ENCODE results near the gene SHQ1. TPM values are rescaled to one million over a fixed set of nuclear protein-coding genes. Genes with fewer than 3 reads are reported as not detected.

SHQ1 gene
- total and polyA plus RNA-seq, 11 donors: 7.2 to 26.0 (median 19.9) TPM

DNA sequence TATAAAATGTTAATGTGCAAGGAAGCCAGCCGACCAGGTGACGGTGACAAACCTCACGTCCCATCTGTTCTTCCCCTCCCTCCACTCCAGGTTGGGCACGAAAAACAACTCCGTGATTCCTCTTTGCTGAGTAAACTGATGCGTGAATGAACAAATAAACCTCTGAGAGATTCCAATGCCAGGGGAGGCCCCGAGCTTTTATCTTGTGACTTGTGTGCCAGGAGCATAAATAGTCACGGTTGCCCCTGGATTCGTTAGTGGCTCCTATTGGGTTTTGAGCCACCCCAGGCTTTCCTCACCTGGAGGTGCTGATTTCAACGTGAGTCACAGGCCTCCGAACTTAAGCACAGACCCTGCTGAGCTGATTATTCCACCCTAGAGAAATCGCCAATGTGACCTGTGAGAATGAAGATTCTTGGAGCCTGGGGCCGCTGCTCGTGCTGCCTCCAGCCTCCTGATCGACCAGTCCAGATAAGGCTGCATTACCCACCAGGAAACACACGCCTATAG lies 119.2 kb downstream of the SHQ1 start:
- Histone ChIP-seq H3K27me3 (no peaks in the 10 kb centered on the region), H3K4me3 (no peak overlapping the region), H3K9me3 (peaks cover 0 to 20% (median 11%) of the 10 kb centered on the region in 12 donors), H3K27ac (no peak overlapping the region), H3K36me3 (no peaks in the 10 kb centered on the region), H3K4me1 (no peaks in the 10 kb centered on the region)
- DNase-seq (no peak), ATAC-seq (peak in 1 of 4 donors; percentile 79)
- 43 to 55% (median 51%) methylated on average over 16 of the region's 16 CpGs for whole genome bisulfite sequencing, 4 donors
- no peak for TF ChIP-seq POLR2A (IDR thresholded peaks at IDR 0.05)
- TF ChIP-seq, protein P1, sequence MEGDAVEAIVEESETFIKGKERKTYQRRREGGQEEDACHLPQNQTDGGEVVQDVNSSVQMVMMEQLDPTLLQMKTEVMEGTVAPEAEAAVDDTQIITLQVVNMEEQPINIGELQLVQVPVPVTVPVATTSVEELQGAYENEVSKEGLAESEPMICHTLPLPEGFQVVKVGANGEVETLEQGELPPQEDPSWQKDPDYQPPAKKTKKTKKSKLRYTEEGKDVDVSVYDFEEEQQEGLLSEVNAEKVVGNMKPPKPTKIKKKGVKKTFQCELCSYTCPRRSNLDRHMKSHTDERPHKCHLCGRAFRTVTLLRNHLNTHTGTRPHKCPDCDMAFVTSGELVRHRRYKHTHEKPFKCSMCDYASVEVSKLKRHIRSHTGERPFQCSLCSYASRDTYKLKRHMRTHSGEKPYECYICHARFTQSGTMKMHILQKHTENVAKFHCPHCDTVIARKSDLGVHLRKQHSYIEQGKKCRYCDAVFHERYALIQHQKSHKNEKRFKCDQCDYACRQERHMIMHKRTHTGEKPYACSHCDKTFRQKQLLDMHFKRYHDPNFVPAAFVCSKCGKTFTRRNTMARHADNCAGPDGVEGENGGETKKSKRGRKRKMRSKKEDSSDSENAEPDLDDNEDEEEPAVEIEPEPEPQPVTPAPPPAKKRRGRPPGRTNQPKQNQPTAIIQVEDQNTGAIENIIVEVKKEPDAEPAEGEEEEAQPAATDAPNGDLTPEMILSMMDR (IDR thresholded peaks at IDR 0.05): no peak
- intact Hi-C loops (cut with DNase I): no loop called here

DNA sequence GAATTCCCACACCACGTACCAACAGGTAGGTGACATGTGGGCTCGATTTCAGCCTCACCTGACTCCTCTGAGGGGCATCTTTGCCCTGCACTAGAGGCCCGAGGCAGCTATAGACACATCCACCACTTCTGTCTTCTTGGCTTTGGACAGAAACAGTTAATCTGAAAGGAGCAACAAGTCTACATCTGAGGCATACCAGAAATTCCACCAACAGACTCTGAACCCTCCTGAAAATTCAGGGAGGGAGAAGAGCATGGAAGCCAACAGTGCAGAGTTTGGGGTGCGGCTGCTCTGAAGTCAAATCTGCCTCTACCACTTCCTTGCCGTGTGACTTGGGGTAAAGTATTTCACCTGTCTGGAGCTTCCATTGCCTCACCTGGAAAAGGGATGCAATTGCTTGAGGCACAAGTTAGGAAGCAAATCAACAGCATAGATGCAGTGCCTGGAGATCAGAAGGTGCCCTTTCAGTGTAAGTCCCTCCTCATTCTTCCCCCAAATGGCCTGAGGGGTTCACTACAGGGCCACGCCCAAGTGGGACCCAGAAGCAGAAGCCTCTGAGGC lies 119.8 kb downstream of the SHQ1 start:
- no peaks in the 10 kb centered on the region for H3K4me1 ChIP-seq
- H3K27ac ChIP-seq: no peak overlapping the region
- TF ChIP-seq POLR2A (IDR thresholded peaks at IDR 0.05): no peak
- TF ChIP-seq, protein P1 (IDR thresholded peaks at IDR 0.05): no peak
- no peaks in the 10 kb centered on the region for H3K36me3 ChIP-seq
- intact Hi-C loops (cut with DNase I): no loop called here
- no peak for DNase-seq
- ATAC-seq: no peak
- WGBS, 4 donors: 80 to 88% (median 83%) methylated on average over 6 of the region's 6 CpGs
- H3K9me3 ChIP-seq: peaks cover 0 to 14% (median 8%) of the 10 kb centered on the region in 12 donors
- H3K27me3 ChIP-seq: no peaks in the 10 kb centered on the region
- no peak overlapping the region for H3K4me3 ChIP-seq

DNA sequence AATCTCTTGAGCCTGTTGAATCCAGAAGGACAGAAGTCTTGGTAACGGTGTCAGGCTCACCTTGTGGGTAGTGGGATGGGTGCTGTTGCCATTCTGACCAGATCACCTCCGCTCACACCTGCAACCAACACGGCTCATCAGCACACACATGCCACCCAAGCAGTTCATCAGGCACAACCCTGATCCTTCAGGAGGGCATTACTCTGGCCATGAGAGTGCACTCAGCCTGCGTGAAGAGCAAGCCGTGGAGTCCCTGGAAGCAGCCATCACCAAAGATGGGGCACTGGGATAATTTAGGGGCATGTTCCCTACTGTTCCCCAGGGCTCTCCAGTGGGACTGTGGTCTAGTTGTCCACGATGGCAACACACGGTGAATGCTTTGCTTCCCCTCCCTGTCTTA lies 120.5 kb downstream of the SHQ1 start:
- ATAC-seq (no peak), DNase-seq (no peak)
- 76 to 87% (median 82%) methylated on average over 7 of the region's 7 CpGs for WGBS, 4 donors
- Histone ChIP-seq H3K27ac (no peak overlapping the region), H3K36me3 (no peaks in the 10 kb centered on the region), H3K4me3 (no peak overlapping the region), H3K9me3 (peaks cover 0 to 7% (median 1%) of the 10 kb centered on the region in 12 donors), H3K27me3 (no peaks in the 10 kb centered on the region), H3K4me1 (peaks cover 0 to 4% (median 0%) of the 10 kb centered on the region in 12 donors)
- intact Hi-C loops (cut with DNase I): no loop called here
- TF ChIP-seq, protein P1 (IDR thresholded peaks at IDR 0.05): no peak
- TF ChIP-seq POLR2A (IDR thresholded peaks at IDR 0.05): no peak

DNA sequence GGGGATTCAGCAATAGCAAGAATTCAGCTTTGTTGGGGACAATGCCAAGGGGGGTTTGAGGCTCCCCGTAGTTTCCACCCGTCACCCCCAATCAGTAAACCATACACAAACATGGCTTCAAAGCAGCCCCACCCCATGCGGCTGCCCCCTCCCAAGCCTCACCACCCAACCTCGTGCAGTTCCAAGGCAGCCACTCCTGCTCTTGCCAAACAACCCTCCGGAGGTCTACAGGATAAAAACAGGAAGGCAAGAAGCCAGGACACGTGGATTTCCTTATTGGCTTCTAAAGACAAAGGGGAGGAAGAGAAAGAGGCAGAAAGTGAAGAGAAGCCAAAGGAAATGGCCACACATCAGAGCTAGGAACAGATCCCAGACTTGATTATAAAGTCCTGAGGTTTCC lies 121.1 kb downstream of the SHQ1 start:
- ATAC-seq (no peak), DNase-seq (no peak)
- TF ChIP-seq, protein P1 (IDR thresholded peaks at IDR 0.05): no peak
- TF ChIP-seq POLR2A (IDR thresholded peaks at IDR 0.05): no peak
- intact Hi-C loops (cut with DNase I): no loop called here
- peaks cover 0 to 4% (median 0%) of the 10 kb centered on the region in 12 donors for H3K9me3 ChIP-seq
- 37 to 52% (median 48%) methylated on average over 6 of the region's 6 CpGs for WGBS, 4 donors
- H3K4me1 ChIP-seq: peaks cover 0 to 7% (median 0%) of the 10 kb centered on the region in 12 donors
- no peak overlapping the region for H3K27ac ChIP-seq
- H3K36me3 ChIP-seq: no peaks in the 10 kb centered on the region
- H3K27me3 ChIP-seq: no peaks in the 10 kb centered on the region
- no peak overlapping the region for H3K4me3 ChIP-seq

All from heart left ventricle (tissue), 16 donors.